Neuronal stem cell (in vitro differentiated cells): ENCODE results near the gene ARHGAP35.

Experiments
- DNase-seq: peaks from one replicate; pipeline ENCODE4 v3.0.0-alpha.2; 2013; ENCODE audit warnings: low spot score
- H2AFZ ChIP-seq: one replicate; pipeline ENCODE4 v1.6.1; 2013; ENCODE audit warnings: mild to moderate bottlenecking, low read length, inconsistent platforms
- H2AK5ac ChIP-seq: 2 replicates; pipeline ENCODE4 v1.6.1; 2013; ENCODE audit warnings: low read depth, mild to moderate bottlenecking, inconsistent platforms, low read length, moderate library complexity, mixed read lengths
- H2BK120ac ChIP-seq: 2 replicates; pipeline ENCODE4 v1.6.1; 2013; ENCODE audit warnings: low read depth, mild to moderate bottlenecking, inconsistent platforms, low read length, moderate library complexity, mixed read lengths
- H2BK12ac ChIP-seq: one replicate; pipeline ENCODE4 v1.6.1; 2013; ENCODE audit warnings: low read length, inconsistent platforms
- H2BK15ac ChIP-seq: 2 replicates; pipeline ENCODE4 v1.6.1; 2013; ENCODE audit warnings: mild to moderate bottlenecking, low read length, inconsistent platforms, mixed read lengths
- H2BK5ac ChIP-seq: one replicate; pipeline ENCODE4 v1.6.1; 2013; ENCODE audit warnings: inconsistent platforms, mild to moderate bottlenecking, low read length, moderate library complexity
- H3K14ac ChIP-seq: one replicate; pipeline ENCODE4 v1.6.1; 2013; ENCODE audit warnings: low read length, inconsistent platforms
- H3K18ac ChIP-seq: 2 replicates; pipeline ENCODE4 v1.6.1; 2013; ENCODE audit warnings: low read length, inconsistent platforms
- H3K23ac ChIP-seq: 2 replicates; pipeline ENCODE4 v1.6.1; 2013; ENCODE audit warnings: low read depth, mild to moderate bottlenecking, mixed read lengths, low read length, inconsistent platforms; ENCODE audit not compliant: poor library complexity
- H3K27ac ChIP-seq: replicated peaks from 3 replicates; pipeline ENCODE4 v1.5.1; 2013; ENCODE audit warnings: low read length, inconsistent platforms
- H3K27me3 ChIP-seq, 3 experiments: 2 replicates each; pipeline ENCODE4 v1.6.1; 2013; ENCODE audit warnings: low read length in 3 of 3, mild to moderate bottlenecking in 2 of 3, inconsistent platforms in 1 of 3, low read depth in 1 of 3, mixed read lengths in 1 of 3, moderate library complexity in 1 of 3; ENCODE audit not compliant: control insufficient read depth in 3 of 3, insufficient read depth in 3 of 3
- H3K36me3 ChIP-seq, 2 donors: replicated peaks in 1 of 2; 2 replicates each; pipeline ENCODE4 v1.6.1; 2013; ENCODE audit warnings: low read length in 2 of 2; ENCODE audit not compliant: control insufficient read depth in 2 of 2, insufficient read depth in 2 of 2
- H3K4ac ChIP-seq: 2 replicates; pipeline ENCODE4 v1.6.1; 2013; ENCODE audit warnings: inconsistent platforms, mild to moderate bottlenecking, low read length, moderate library complexity
- H3K4me1 ChIP-seq, 2 donors: 1 replicate in 1 of 2; 2 replicates in 1 of 2; pipeline ENCODE4 v1.6.1; 2013; ENCODE audit warnings: low read length in 2 of 2, low read depth in 1 of 2; ENCODE audit not compliant: control insufficient read depth in 2 of 2, insufficient read depth in 1 of 2
- H3K4me2 ChIP-seq: one replicate; pipeline ENCODE4 v1.6.1; 2013; ENCODE audit warnings: mild to moderate bottlenecking, low read length, inconsistent platforms; ENCODE audit not compliant: insufficient read depth, poor library complexity, severe bottlenecking
- H3K4me3 ChIP-seq, 2 donors: 2 replicates each; pipeline ENCODE4 v1.5.1; 2013; ENCODE audit warnings: low read length in 2 of 2, mild to moderate bottlenecking in 2 of 2, inconsistent platforms in 1 of 2, moderate library complexity in 1 of 2
- H3K79me1 ChIP-seq: one replicate; pipeline ENCODE4 v1.6.1; 2013; ENCODE audit warnings: low read depth, mild to moderate bottlenecking, inconsistent platforms, low read length, moderate library complexity
- H3K9ac ChIP-seq: one replicate; pipeline ENCODE4 v1.6.1; 2013; ENCODE audit warnings: mild to moderate bottlenecking, low read depth, low read length, inconsistent platforms; ENCODE audit not compliant: poor library complexity
- H3K9me3 ChIP-seq, 2 donors: replicated peaks in 1 of 2; 2 replicates each; pipeline versions ENCODE3 to v1.6.1; 2013; ENCODE audit warnings: low read length in 2 of 2, mild to moderate bottlenecking in 2 of 2, inconsistent platforms in 1 of 2, low read depth in 1 of 2, mixed read lengths in 1 of 2, moderate library complexity in 1 of 2; ENCODE audit not compliant: control insufficient read depth in 2 of 2, insufficient read depth in 1 of 2
- H4K8ac ChIP-seq: one replicate; pipeline ENCODE4 v1.6.1; 2013; ENCODE audit warnings: low read depth, mild to moderate bottlenecking, inconsistent platforms, low read length, moderate library complexity
- H4K91ac ChIP-seq: one replicate; pipeline ENCODE4 v1.6.1; 2013; ENCODE audit warnings: low read length, low read depth, mild to moderate bottlenecking, inconsistent platforms; ENCODE audit not compliant: poor library complexity
- WGBS, 2 donors: extraction: QIAGEN DNeasy Blood & Tissue Kit; methylation state at CpG; one replicate each; pipeline ENCODE4 v1.1.7; 2013; ENCODE audit warnings: missing lambda C conversion rate in 2 of 2, mixed read lengths in 1 of 2; ENCODE audit not compliant: insufficient read length in 2 of 2, insufficient replicate concordance in 1 of 2; ENCODE audit errors: extremely low coverage in 2 of 2; 5-methylcytosine and 5-hydroxymethylcytosine counted together

Gene ARHGAP35

GRCh38 chr19:46887240-46887782 lies 26.5 kb downstream of the ARHGAP35 start:
- Histone ChIP-seq H4K91ac (no peak overlapping the region), H3K4me3 (no peak overlapping the region), H2AK5ac (no peak overlapping the region), H3K36me3 (peaks cover 1 to 4% of the 10 kb centered on the region in 2 donors), H2BK120ac (no peak overlapping the region), H2AFZ (no peak overlapping the region), H4K8ac (no peak overlapping the region), H2BK12ac (no peak overlapping the region), H3K4me2 (no peak overlapping the region), H3K18ac (no peak overlapping the region), H3K14ac (no peak overlapping the region), H3K27me3 (no peaks in the 10 kb centered on the region), H3K9ac (no peak overlapping the region), H3K4ac (no peak overlapping the region), H2BK15ac (no peak overlapping the region), H3K23ac (no peak overlapping the region), H2BK5ac (no peak overlapping the region), H3K9me3 (peaks cover 0 to 10% of the 10 kb centered on the region in 2 donors), H3K27ac (no peak overlapping the region), H3K4me1 (peaks cover 0 to 2% of the 10 kb centered on the region in 2 donors), H3K79me1 (peaks cover 2% of the 10 kb centered on the region)
- DNase-seq = no peak
- 100% methylated on average over 2 of the region's 5 CpGs; no CpG with 5 or more reads in 1 of the 2 donors for WGBS, 2 donors

- Histone ChIP-seq H3K4me1 (no peaks in the 10 kb centered on the region), H3K9ac (no peak overlapping the region), H3K9me3 (peaks cover 0 to 10% of the 10 kb centered on the region in 2 donors), H3K18ac (no peak overlapping the region), H4K91ac (no peak overlapping the region), H2AFZ (no peak overlapping the region), H3K36me3 (peaks cover 1 to 13% of the 10 kb centered on the region in 2 donors), H2AK5ac (no peak overlapping the region), H3K4me2 (no peak overlapping the region), H4K8ac (no peak overlapping the region), H3K79me1 (peaks cover 2% of the 10 kb centered on the region), H3K14ac (no peak overlapping the region), H3K4ac (no peak overlapping the region), H3K27me3 (no peaks in the 10 kb centered on the region), H2BK15ac (no peak overlapping the region), H3K27ac (no peak overlapping the region), H2BK120ac (no peak overlapping the region), H3K23ac (no peak overlapping the region), H2BK5ac (no peak overlapping the region), H2BK12ac (no peak overlapping the region), H3K4me3 (no peak overlapping the region)
- WGBS, 2 donors = no CpG with 5 or more reads among the region's 3 CpGs
- no peak for DNase-seq
Measured at GRCh38 chr19:46890423-46891170, 29.8 kb downstream of the ARHGAP35 start.

GRCh38 chr19:46892252-46893179 lies 31.7 kb downstream of the ARHGAP35 start:
- no peak overlapping the region for H3K18ac ChIP-seq
- no peaks in the 10 kb centered on the region for H3K27me3 ChIP-seq
- no peak overlapping the region for H2BK120ac ChIP-seq
- no peak overlapping the region for H2AFZ ChIP-seq
- H3K79me1 ChIP-seq = peaks cover under 1% of the 10 kb centered on the region
- H3K9me3 ChIP-seq = peaks cover 0 to 2% of the 10 kb centered on the region in 2 donors
- no peak overlapping the region for H3K4me3 ChIP-seq
- H3K4me1 ChIP-seq = no peaks in the 10 kb centered on the region
- H3K4me2 ChIP-seq = no peak overlapping the region
- WGBS, 2 donors = no CpG with 5 or more reads among the region's 11 CpGs
- no peak overlapping the region for H2BK12ac ChIP-seq
- H3K23ac ChIP-seq = no peak overlapping the region
- H2BK15ac ChIP-seq = no peak overlapping the region
- H3K14ac ChIP-seq = no peak overlapping the region
- H4K8ac ChIP-seq = no peak overlapping the region
- no peak overlapping the region for H3K9ac ChIP-seq
- no peak overlapping the region for H4K91ac ChIP-seq
- no peak overlapping the region for H3K27ac ChIP-seq
- no peak overlapping the region for H2BK5ac ChIP-seq
- no peak overlapping the region for H3K4ac ChIP-seq
- peaks cover 1 to 14% of the 10 kb centered on the region in 2 donors for H3K36me3 ChIP-seq
- H2AK5ac ChIP-seq = no peak overlapping the region
- no peak for DNase-seq
